SIG-M5 treated with dmso at 0.1 percent for 504 hours (cell line): ENCODE results near the gene PDPN.

Experiments used
- DNase-seq: peaks from one replicate; lab custom pipeline; 2025; ENCODE audit not compliant: unreplicated experiment; lab: John Stamatoyannopoulos, UW

The PDPN gene

DNA sequence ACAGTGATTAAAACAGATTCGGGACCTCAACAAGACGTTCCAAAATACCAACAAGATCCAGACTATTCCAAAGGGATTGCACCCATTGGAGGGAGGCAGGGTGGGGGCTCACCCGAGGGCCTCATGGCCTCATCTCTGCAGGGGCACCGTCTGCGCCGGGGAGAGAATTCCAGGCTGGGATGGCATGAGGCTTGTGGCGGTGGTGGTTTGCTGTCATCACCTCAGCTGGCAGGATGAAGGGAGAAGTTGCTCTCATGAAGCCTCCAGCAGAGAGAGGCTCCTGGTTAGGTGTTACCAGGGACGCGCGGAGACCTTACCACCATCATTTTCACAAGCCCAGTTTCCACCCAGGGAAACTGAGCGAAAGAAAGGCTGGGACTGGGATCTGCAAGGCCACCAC, 6.7 kb upstream of the PDPN start:
- no peak for DNase-seq

- no peak for DNase-seq
Observed at GRCh38 chr1:13577846-13578245, 5.8 kb upstream of the PDPN start.

GRCh38 chr1:13581446-13581845, 2.2 kb upstream of the PDPN start:
- no peak for DNase-seq

DNA sequence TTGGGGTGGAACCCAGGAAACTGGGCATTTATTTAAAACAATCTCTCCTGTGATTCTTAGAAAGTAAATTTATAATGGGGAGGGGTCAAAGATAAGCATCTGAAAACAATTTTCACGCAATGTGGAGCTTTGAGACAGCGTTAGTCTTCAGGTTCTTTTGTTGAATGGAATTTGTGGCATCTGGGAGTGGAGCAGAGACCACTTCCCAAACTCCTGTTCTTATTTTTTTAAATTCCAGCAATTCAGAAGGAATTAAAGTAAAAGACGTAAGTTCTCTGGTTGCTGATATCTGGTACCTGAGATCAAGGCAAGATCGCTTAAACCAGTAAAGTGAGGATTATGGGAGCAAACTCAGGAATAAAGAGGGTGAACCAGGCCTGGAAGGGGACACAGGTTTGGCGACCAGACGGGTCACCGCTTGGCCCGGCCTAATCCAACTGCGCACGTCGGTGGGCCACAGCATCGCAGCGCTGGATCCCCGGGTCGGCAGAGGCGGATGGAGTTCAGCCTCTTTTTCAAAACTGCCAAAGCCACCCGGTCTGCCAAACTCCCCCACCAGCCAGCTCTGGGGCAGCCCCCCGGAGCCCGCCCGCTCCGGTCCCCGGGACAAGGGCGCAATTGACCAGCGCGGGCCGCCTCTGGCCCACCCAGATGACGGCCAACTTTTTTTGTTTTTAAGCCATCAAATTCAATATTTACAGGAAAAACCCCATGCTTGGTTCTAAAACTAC, 754 bp upstream of the PDPN start:
- DNase-seq = no peak

GRCh38 chr1:13583966-13584791, 547 bp downstream of the PDPN start:
- DNase-seq = no peak

DNA sequence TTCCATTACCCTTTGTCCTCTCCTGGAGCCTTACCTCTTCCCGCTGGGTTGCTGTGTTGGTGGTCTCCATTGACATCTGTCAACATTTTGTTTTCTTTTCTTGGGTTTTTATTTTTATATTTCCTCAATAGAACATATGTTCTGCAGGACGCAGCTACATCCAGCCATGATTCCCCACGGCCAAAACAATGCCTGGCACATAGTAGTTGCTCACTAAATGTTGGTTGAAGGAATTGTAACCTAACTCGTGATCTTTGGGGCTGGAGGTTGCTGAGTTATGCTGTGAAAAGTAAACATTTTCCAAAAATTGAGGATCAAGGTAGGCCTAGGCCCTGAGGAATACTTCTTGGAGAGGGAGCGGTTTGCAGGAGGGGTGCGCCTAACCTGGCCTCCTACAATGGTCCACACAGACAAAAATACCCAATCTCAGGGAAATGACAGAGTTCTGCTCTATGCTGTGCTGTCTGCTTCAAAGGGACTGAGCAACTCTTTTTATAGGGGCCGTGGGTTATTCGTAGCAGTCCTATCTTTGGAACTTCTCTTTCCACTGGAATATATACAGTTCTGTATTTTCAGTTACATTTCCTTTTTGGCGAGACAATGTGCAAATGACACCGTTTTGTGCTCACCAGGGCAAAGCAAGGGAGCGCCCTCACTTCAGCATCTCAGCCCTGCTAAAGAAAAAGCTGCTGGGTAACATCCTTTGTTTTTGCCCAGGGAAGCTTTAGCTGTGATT, 1.4 kb downstream of the PDPN start:
- DNase-seq = no peak

DNA sequence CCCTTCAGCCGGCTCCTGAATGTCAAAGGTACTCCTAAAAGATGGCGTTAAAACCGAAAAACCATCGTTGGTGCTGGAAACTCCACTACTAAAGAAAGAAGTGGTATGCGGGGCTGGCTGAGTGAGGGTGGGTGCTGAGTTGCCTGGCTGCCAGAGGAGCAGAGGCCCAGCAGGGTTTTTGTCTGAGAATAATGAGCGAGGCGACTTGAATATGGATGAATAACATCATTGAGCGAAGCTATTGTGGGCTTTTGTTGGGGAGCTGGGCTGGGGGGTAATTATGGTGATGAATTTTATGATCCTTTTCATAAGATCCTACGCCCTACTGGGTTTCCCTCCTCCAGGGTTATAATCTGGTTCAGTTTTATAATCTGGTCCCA, 2.0 kb downstream of the PDPN start:
- DNase-seq = no peak

GRCh38 chr1:13586001-13586400, 2.4 kb downstream of the PDPN start:
- DNase-seq = no peak

- DNase-seq = no peak
Observed at GRCh38 chr1:13587256-13588030, 3.8 kb downstream of the PDPN start.

DNA sequence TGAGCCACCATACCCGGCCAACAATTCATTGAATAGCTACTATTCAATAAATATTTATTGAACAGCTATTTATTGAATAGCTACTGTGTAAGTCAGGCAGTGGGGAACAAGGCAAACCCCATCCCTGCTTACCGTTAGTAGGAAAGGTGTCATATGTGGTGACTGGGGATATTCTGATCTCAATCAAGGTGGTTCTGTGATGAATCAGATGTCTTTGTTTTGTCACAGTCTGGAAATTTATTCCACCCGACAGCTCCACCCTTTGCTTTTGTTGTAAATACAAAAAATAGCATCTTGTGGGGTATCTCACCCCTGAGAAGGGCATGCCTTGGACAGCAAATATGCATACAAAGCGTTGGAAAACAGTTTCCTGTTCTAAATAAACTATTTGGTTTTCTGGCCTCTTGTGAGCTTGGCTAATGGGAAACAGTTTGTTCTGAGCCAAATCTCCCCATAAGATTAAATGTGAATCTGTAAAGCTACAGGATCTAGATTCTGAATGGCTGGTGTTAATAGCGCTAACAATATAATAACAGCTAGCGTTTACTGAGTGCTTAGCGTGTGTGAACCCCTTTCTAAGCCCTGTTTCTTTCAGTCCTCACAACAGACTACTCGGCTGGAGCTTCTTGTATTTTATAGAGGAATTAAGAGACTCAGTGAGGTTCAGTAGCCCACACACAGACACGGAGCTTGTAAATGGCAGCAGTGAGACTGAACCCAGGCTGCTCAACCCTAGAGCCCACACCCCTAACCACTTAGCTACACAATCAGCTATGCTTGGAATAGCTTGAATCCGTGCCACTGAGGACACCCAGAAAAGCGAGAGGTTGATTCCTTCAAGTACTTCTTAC, 5.5 kb downstream of the PDPN start:
- no peak for DNase-seq

DNA sequence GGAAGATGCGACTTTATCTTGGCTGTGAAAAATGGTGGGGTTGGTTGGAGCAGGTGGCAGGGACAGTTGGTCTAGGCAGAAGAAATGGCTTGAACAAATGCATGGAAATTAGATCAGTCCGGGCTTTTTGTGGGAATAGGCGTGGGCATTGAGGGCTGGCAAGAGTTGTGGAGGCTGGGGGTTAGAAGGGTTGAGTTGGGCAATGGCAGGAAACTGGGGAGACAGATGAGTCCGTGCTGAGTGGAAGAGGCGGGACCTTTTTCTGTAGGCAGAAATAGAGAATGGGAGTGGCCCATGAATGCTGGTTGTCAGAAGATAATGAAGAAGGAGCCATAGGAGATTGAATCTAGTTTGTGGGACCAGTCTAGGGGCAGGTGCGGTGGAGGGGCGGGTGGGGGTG, 6.9 kb downstream of the PDPN start:
- no peak for DNase-seq

- DNase-seq = no peak
Observed at GRCh38 chr1:13593511-13594131, 10.0 kb downstream of the PDPN start.

GRCh38 chr1:13595411-13595810, 11.8 kb downstream of the PDPN start:
- no peak for DNase-seq

- no peak for DNase-seq
Observed at GRCh38 chr1:13597166-13597565, 13.5 kb downstream of the PDPN start.

- no peak for DNase-seq
Observed at GRCh38 chr1:13600762-13601453, 17.3 kb downstream of the PDPN start.

- no peak for DNase-seq
Observed at GRCh38 chr1:13604176-13604575, 20.5 kb downstream of the PDPN start.

DNA sequence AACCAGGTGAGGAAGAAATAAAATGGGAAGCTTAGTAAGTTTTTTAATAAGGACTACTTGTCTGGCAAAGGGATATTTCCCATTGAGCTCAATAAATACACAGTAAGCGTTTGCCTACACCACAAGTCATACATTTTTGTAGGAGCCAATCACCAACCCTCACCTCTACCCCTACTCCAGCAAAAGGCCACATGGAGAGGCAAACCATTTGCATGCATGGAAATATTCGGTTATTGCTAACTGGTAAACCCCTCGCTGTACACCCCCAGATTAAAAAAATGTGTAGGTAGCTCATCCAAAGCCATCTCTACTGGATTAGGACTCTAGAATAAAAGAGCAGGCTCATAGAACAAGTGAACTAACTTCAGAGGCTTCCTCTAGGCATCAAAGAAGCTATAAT, 21.1 kb downstream of the PDPN start:
- DNase-seq = no peak

GRCh38 chr1:13605159-13605558, 21.5 kb downstream of the PDPN start:
- no peak for DNase-seq

GRCh38 chr1:13607002-13607401, 23.4 kb downstream of the PDPN start:
- DNase-seq = no peak
